NT2/D1 (cell line): ENCODE measurements around the gene PLXNA4.

Experiments used
- DNase-seq: peaks from one replicate; pipeline ENCODE4 v3.0.0-alpha.2; 2011; ENCODE audit warnings: low read depth, low spot score
- H3K27me3 ChIP-seq: 2 replicates; pipeline ENCODE4 v1.6.0; 2011; ENCODE audit warnings: mild to moderate bottlenecking; ENCODE audit not compliant: insufficient read length, insufficient read depth
- H3K36me3 ChIP-seq: 2 replicates; pipeline ENCODE4 v1.6.1; 2011; ENCODE audit warnings: mild to moderate bottlenecking, low read length, mixed read lengths; ENCODE audit not compliant: insufficient read depth, insufficient read length
- H3K4me1 ChIP-seq: 2 replicates; pipeline ENCODE4 v1.5.1; 2011; ENCODE audit not compliant: insufficient read depth, insufficient read length
- H3K4me3 ChIP-seq: 2 replicates; pipeline ENCODE4 v1.5.1; 2011; ENCODE audit warnings: low read depth; ENCODE audit not compliant: insufficient read length
- H3K9ac ChIP-seq: 2 replicates; pipeline ENCODE4 v1.6.0; 2011; ENCODE audit warnings: low read depth; ENCODE audit not compliant: insufficient read length
- H3K9me3 ChIP-seq: 2 replicates; pipeline ENCODE4 v1.5.1; 2011; ENCODE audit warnings: mild to moderate bottlenecking, low read length; ENCODE audit not compliant: insufficient read depth
- SUZ12 ChIP-seq: IDR thresholded peaks from 2 replicates; pipeline ENCODE4 v1.6.1; 2011; ENCODE audit not compliant: insufficient read length, insufficient read depth; ENCODE audit errors: extremely low read depth
- YY1 ChIP-seq: IDR thresholded peaks from 2 replicates; pipeline ENCODE4 v1.6.1; 2011; ENCODE audit not compliant: insufficient read length, insufficient read depth
- ZNF274 ChIP-seq: IDR thresholded peaks from 2 replicates; pipeline ENCODE4 v1.6.1; 2011; ENCODE audit warnings: mild to moderate bottlenecking, low read depth, low read length

Gene PLXNA4

GRCh38 chr7:132311733-132312132 is 264.5 kb downstream of the PLXNA4 start:
- no peak for DNase-seq
- no peaks in the 10 kb centered on the region for H3K27me3 ChIP-seq
- TF ChIP-seq YY1 = no peak
- TF ChIP-seq SUZ12 = no peak
- TF ChIP-seq ZNF274 = no peak
- H3K4me3 ChIP-seq = no peak overlapping the region
- no peaks in the 10 kb centered on the region for H3K36me3 ChIP-seq
- no peak overlapping the region for H3K9ac ChIP-seq
- H3K4me1 ChIP-seq = no peaks in the 10 kb centered on the region
- 0 out of 2 replicates have a peak, but pooled peaks cover 2% of the 10 kb centered on the region for H3K9me3 ChIP-seq

- no peaks in the 10 kb centered on the region for H3K27me3 ChIP-seq
- H3K9ac ChIP-seq = no peak overlapping the region
- TF ChIP-seq ZNF274 (no peak), SUZ12 (no peak), YY1 (no peak)
- H3K4me3 ChIP-seq = no peak overlapping the region
- no peaks in the 10 kb centered on the region for H3K36me3 ChIP-seq
- no peak for DNase-seq
- H3K9me3 ChIP-seq = no peaks in the 10 kb centered on the region
- no peaks in the 10 kb centered on the region for H3K4me1 ChIP-seq
These were observed 267.0 kb downstream of the PLXNA4 start for GRCh38 chr7:132309102-132309805.

- Histone ChIP-seq H3K4me3 (no peak overlapping the region), H3K9me3 (no peaks in the 10 kb centered on the region), H3K9ac (no peak overlapping the region), H3K4me1 (no peaks in the 10 kb centered on the region), H3K27me3 (no peaks in the 10 kb centered on the region), H3K36me3 (no peaks in the 10 kb centered on the region)
- TF ChIP-seq ZNF274 = no peak
- TF ChIP-seq YY1 = no peak
- no peak for TF ChIP-seq SUZ12
- DNase-seq = no peak
These were observed 268.8 kb downstream of the PLXNA4 start for GRCh38 chr7:132307465-132307864.

- no peak for DNase-seq
- H3K4me3 ChIP-seq = no peak overlapping the region
- no peaks in the 10 kb centered on the region for H3K9me3 ChIP-seq
- no peak overlapping the region for H3K9ac ChIP-seq
- no peak for TF ChIP-seq ZNF274
- TF ChIP-seq YY1 = no peak
- no peak for TF ChIP-seq SUZ12
- H3K4me1 ChIP-seq = peaks cover 3% of the 10 kb centered on the region
- H3K27me3 ChIP-seq = no peaks in the 10 kb centered on the region
- H3K36me3 ChIP-seq = no peaks in the 10 kb centered on the region
These were observed 275.5 kb downstream of the PLXNA4 start for GRCh38 chr7:132300599-132301277.

- no peak for DNase-seq
- no peak for TF ChIP-seq SUZ12
- no peak for TF ChIP-seq YY1
- no peak for TF ChIP-seq ZNF274
- H3K9ac ChIP-seq = no peak overlapping the region
- peaks cover 3% of the 10 kb centered on the region for H3K4me1 ChIP-seq
- no peak overlapping the region for H3K4me3 ChIP-seq
- H3K9me3 ChIP-seq = no peaks in the 10 kb centered on the region
- H3K27me3 ChIP-seq = no peaks in the 10 kb centered on the region
- no peaks in the 10 kb centered on the region for H3K36me3 ChIP-seq
These were observed 277.5 kb downstream of the PLXNA4 start for GRCh38 chr7:132298790-132299189.

- Histone ChIP-seq H3K4me1 (peaks cover 3% of the 10 kb centered on the region), H3K4me3 (no peak overlapping the region), H3K27me3 (no peaks in the 10 kb centered on the region), H3K9ac (no peak overlapping the region), H3K36me3 (no peaks in the 10 kb centered on the region), H3K9me3 (no peaks in the 10 kb centered on the region)
- TF ChIP-seq YY1 = no peak
- TF ChIP-seq SUZ12 = no peak
- no peak for TF ChIP-seq ZNF274
- DNase-seq = no peak
These were observed 279.4 kb downstream of the PLXNA4 start for GRCh38 chr7:132296820-132297219.

- no peaks in the 10 kb centered on the region for H3K9me3 ChIP-seq
- DNase-seq = no peak
These were observed 281.1 kb downstream of the PLXNA4 start for GRCh38 chr7:132295175-132295574.

More at GRCh38 chr7:132295175-132295574, 281.1 kb downstream of the PLXNA4 start:
- TF ChIP-seq SUZ12 (no peak), YY1 (no peak), ZNF274 (no peak)
- H3K4me3 ChIP-seq = no peak overlapping the region
- H3K27me3 ChIP-seq = no peaks in the 10 kb centered on the region
- H3K4me1 ChIP-seq = peaks cover 3% of the 10 kb centered on the region
- H3K9ac ChIP-seq = no peak overlapping the region
- no peaks in the 10 kb centered on the region for H3K36me3 ChIP-seq
